OCI-LY7 (cell line): ENCODE results near the gene DNAH6. TPM values are rescaled to one million over a fixed set of nuclear protein-coding genes. Genes with fewer than 3 reads are reported as not detected.

Experiments
- BruUV-seq: library from RNA; stranded (reverse); fragments of 400-500 nt; replicated peaks from 2 replicates; lab custom pipeline; 2021; lab: Mats Ljungman, UMichigan
- CTCF ChIA-PET: fragments of 300-600 bp; sonication (Branson Sonifier 250); formaldehyde crosslinking; loops from one replicate; lab custom pipeline; 2022; ENCODE audit warnings: antibody characterized with exemption; ENCODE audit not compliant: unreplicated experiment; lab: Charles Lee
- POLR2A ChIA-PET: fragments of 300-600 bp; sonication (Branson Sonifier 250); formaldehyde crosslinking; loops from one replicate; lab custom pipeline; 2022; ENCODE audit warnings: antibody characterized with exemption; lab: Charles Lee
- DNase-seq: peaks from one replicate; pipeline ENCODE4 v3.0.0-alpha.2; 2015; ENCODE audit warnings: low spot score
- H2AFZ ChIP-seq: fragments of 200-600 bp; sonication (generic), shearing (Covaris generic); 2 replicates; pipeline ENCODE4 v1.6.1; 2014; ENCODE audit warnings: mild to moderate bottlenecking, antibody characterized with exemption, low read length, moderate library complexity
- H3K27ac ChIP-seq: fragments of 200-600 bp; sonication (generic); 2 replicates; pipeline ENCODE4 v1.5.1; 2014; ENCODE audit warnings: mixed run types, low read depth, mild to moderate bottlenecking, moderate library complexity, low read length, inconsistent platforms; ENCODE audit not compliant: poor library complexity, severe bottlenecking
- H3K36me3 ChIP-seq: fragments of 200-600 bp; sonication (generic); 2 replicates; pipeline ENCODE4 v1.6.1; 2014; ENCODE audit warnings: mild to moderate bottlenecking, antibody characterized with exemption, low read length, moderate library complexity, mixed read lengths; ENCODE audit not compliant: insufficient read depth
- H3K4me1 ChIP-seq: fragments of 200-600 bp; sonication (generic); 2 replicates; pipeline ENCODE4 v1.5.1; 2014; ENCODE audit warnings: mild to moderate bottlenecking, low read length; ENCODE audit not compliant: insufficient read depth, poor library complexity, severe bottlenecking
- H3K4me2 ChIP-seq: fragments of 200-600 bp; sonication (generic); 2 replicates; pipeline ENCODE4 v1.6.1; 2014; ENCODE audit warnings: mild to moderate bottlenecking, low read length
- H3K4me3 ChIP-seq: fragments of 200-600 bp; sonication (generic); 2 replicates; pipeline ENCODE4 v1.5.1; 2014; ENCODE audit warnings: mild to moderate bottlenecking, low read depth, low read length; ENCODE audit not compliant: poor library complexity, severe bottlenecking
- H3K79me2 ChIP-seq: fragments of 200-600 bp; sonication (generic); 2 replicates; pipeline ENCODE4 v1.6.1; 2016; ENCODE audit warnings: low read depth, mild to moderate bottlenecking, low read length, moderate library complexity, mixed read lengths; ENCODE audit not compliant: insufficient read depth
- H3K9me2 ChIP-seq: fragments of 200-600 bp; sonication (generic); 2 replicates; pipeline ENCODE4 v1.6.1; 2016; ENCODE audit warnings: mild to moderate bottlenecking, low read length, mixed read lengths; ENCODE audit not compliant: insufficient read depth
- H3K9me3 ChIP-seq: fragments of 200-600 bp; sonication (generic); 2 replicates; pipeline ENCODE4 v1.6.1; 2014; ENCODE audit warnings: mild to moderate bottlenecking, mixed run types, low read length, mixed read lengths
- H4K20me1 ChIP-seq: fragments of 200-600 bp; sonication (generic); 2 replicates; pipeline ENCODE4 v1.6.1; 2014; ENCODE audit warnings: mild to moderate bottlenecking, antibody characterized with exemption, low read length, moderate library complexity, mixed read lengths; ENCODE audit not compliant: insufficient read depth
- EZH2phosphoT487 ChIP-seq: fragments of 200-600 bp; sonication (generic); IDR thresholded peaks from 2 replicates; pipeline ENCODE4 v1.6.1; 2018; ENCODE audit warnings: low read depth, borderline replicate concordance, mild to moderate bottlenecking, mixed run types, antibody characterized with exemption, low read length, moderate library complexity, mixed read lengths
- intact Hi-C: fragments of 100-400 bp; cut with micrococcal nuclease; formaldehyde crosslinking; loops from one replicate; pipeline ENCODE4 v1.10.0; 2022; ENCODE audit not compliant: unreplicated experiment
- total RNA-seq, 2 experiments: library from RNA; depleted of rRNA in 1 of 2; stranded (reverse); fragments of >200 nt in 1 of 2; shearing (Covaris generic) in 1 of 2; gene quantifications; 2 replicates each; pipeline ENCODE4 v1.2.3, GENCODE V29; 2014 to 2022
- TF ChIP-seq, protein P1 (sequence below): fragments of 200-600 bp; sonication (generic); conservative IDR thresholded peaks from 2 replicates; pipeline ENCODE4 v1.5.1; 2014; ENCODE audit warnings: mild to moderate bottlenecking, antibody characterized with exemption, low read length, moderate library complexity, mixed read lengths

DNAH6 gene
- total RNA-seq, 2 experiments from 2014 or later: 0.63 to 1.6 TPM

DNA sequence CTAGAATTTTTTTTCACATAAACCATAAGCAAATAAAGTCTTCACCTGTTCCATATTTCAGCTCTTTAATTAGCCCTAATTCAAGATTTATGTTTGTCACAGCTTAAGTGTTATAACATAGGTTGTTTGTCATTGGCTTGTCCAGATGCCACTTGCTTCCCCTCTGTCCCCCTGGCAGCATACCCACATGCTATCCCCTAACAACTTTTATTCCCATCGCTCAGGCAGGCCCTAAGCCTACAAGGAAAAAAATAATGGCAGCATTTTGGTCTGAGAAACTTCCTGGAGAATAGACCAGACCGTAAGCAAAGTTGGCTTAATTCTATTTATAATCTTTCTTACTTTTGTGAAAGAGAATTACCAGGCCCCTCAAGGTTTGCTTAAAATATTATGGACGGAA, 173.9 kb downstream of the DNAH6 start:
- ChIA-PET CTCF (no interaction called here), POLR2A (no interaction called here)
- Histone ChIP-seq H3K36me3 (no peaks in the 10 kb centered on the region), H3K4me2 (no peak overlapping the region), H3K4me3 (no peak overlapping the region), H2AFZ (no peak overlapping the region), H3K27ac (no peak overlapping the region), H3K79me2 (no peaks in the 10 kb centered on the region), H4K20me1 (no peaks in the 10 kb centered on the region), H3K9me3 (no peaks in the 10 kb centered on the region), H3K9me2 (no peaks in the 10 kb centered on the region), H3K4me1 (no peaks in the 10 kb centered on the region)
- TF ChIP-seq, protein P1, sequence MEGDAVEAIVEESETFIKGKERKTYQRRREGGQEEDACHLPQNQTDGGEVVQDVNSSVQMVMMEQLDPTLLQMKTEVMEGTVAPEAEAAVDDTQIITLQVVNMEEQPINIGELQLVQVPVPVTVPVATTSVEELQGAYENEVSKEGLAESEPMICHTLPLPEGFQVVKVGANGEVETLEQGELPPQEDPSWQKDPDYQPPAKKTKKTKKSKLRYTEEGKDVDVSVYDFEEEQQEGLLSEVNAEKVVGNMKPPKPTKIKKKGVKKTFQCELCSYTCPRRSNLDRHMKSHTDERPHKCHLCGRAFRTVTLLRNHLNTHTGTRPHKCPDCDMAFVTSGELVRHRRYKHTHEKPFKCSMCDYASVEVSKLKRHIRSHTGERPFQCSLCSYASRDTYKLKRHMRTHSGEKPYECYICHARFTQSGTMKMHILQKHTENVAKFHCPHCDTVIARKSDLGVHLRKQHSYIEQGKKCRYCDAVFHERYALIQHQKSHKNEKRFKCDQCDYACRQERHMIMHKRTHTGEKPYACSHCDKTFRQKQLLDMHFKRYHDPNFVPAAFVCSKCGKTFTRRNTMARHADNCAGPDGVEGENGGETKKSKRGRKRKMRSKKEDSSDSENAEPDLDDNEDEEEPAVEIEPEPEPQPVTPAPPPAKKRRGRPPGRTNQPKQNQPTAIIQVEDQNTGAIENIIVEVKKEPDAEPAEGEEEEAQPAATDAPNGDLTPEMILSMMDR: no peak
- no peak for TF ChIP-seq EZH2phosphoT487
- no TSS peak for BruUV-seq
- DNase-seq: no peak
- intact Hi-C loops: no loop called here

DNA sequence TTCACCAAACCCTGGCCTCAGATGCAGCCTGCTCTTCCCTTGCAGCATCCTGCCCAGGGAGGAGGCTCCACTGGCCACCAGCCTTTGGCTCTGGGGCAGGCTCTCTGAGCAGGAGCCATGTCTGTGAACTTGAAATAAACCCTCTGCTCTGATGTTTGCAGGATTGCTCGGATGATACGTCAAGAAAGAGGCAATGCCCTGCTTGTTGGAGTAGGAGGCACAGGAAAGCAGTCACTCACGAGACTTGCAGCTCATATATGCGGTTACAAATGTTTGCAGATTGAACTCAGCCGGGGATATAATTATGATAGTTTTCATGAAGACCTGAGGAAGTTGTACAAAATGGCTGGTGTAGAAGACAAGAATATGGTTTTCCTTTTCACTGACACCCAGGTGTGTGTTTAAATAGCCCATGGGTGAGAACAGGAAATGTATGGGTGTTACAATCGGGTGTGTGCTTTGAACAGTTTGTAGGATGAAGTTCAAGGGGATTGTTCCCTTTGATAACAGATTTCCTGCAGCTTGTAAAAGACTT, 177.9 kb downstream of the DNAH6 start:
- H3K4me1 ChIP-seq: no peaks in the 10 kb centered on the region
- no peaks in the 10 kb centered on the region for H4K20me1 ChIP-seq
- H3K79me2 ChIP-seq: no peaks in the 10 kb centered on the region
- intact Hi-C loops: no loop called here
- DNase-seq: no peak
- TF ChIP-seq, protein P1: no peak
- TF ChIP-seq EZH2phosphoT487: no peak
- no peak overlapping the region for H2AFZ ChIP-seq
- H3K27ac ChIP-seq: no peak overlapping the region
- no peaks in the 10 kb centered on the region for H3K9me3 ChIP-seq
- H3K4me3 ChIP-seq: no peak overlapping the region
- no peaks in the 10 kb centered on the region for H3K9me2 ChIP-seq
- ChIA-PET CTCF (no interaction called here), POLR2A (no interaction called here)
- no peaks in the 10 kb centered on the region for H3K36me3 ChIP-seq
- BruUV-seq: no TSS peak
- H3K4me2 ChIP-seq: no peak overlapping the region

DNA sequence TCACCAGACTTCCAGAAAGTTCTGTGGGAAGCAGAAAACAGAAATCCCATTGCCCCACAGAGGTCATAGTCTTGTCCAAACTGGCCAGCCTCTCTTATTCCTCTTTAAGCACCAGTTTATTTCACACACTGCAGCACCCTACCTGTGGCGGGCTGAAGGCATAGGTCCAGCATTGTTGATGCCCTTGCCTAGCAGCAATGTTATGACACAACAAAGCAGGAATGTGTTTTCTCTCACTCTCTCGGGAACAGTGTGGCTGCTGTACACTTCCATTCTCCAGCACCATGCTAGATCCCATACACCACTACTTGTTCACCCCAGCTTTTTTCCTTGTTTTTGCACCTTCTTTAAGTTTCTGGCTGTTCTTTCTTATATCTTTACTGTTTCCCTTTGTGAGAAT, 181.6 kb downstream of the DNAH6 start:
- Histone ChIP-seq H2AFZ (no peak overlapping the region), H3K9me3 (no peaks in the 10 kb centered on the region), H3K27ac (no peak overlapping the region), H4K20me1 (no peaks in the 10 kb centered on the region), H3K4me1 (no peaks in the 10 kb centered on the region), H3K36me3 (no peaks in the 10 kb centered on the region), H3K4me2 (no peak overlapping the region), H3K9me2 (no peaks in the 10 kb centered on the region), H3K4me3 (no peak overlapping the region), H3K79me2 (no peaks in the 10 kb centered on the region)
- no peak for DNase-seq
- intact Hi-C loops: no loop called here
- POLR2A ChIA-PET: no interaction called here
- CTCF ChIA-PET: no interaction called here
- no TSS peak for BruUV-seq
- TF ChIP-seq, protein P1: no peak
- TF ChIP-seq EZH2phosphoT487: no peak
